Astrocyte (in vitro differentiated cells and primary cell): Measurements from ENCODE around the gene MAGEA2. TPM values are rescaled to one million over a fixed set of nuclear protein-coding genes. Genes with fewer than 3 reads are reported as not detected.
"Not testable (repeated sequence)": the region's sequence is repeated elsewhere in the genome, so short reads cannot be mapped to it uniquely, and the experiment has no call there.

ENCODE experiments used
- DNase-seq: peaks from one replicate; pipeline ENCODE4 v3.0.0-alpha.2; 2010; ENCODE audit warnings: low read depth
- FAIRE-seq: peaks from 2 replicates; lab custom pipeline; 2011; peaks lifted over from hg19 to GRCh38; lab: Jason Lieb, UNC
- H2AFZ ChIP-seq: 2 replicates; pipeline ENCODE4 v1.6.0; 2012; ENCODE audit warnings: low read depth, low read length, inconsistent platforms
- H3K27ac ChIP-seq: 2 replicates; pipeline ENCODE4 v1.5.1; 2011; ENCODE audit warnings: low read depth, low read length, inconsistent platforms
- H3K27me3 ChIP-seq: 2 replicates; pipeline ENCODE4 v1.6.0; 2011; ENCODE audit warnings: low read length, inconsistent platforms; ENCODE audit not compliant: insufficient read depth
- H3K36me3 ChIP-seq: 2 replicates; pipeline ENCODE4 v1.5.1; 2011; ENCODE audit warnings: low read length, inconsistent platforms; ENCODE audit not compliant: insufficient read depth
- H3K4me1 ChIP-seq: 2 replicates; pipeline ENCODE4 v1.5.1; 2011; ENCODE audit warnings: low read length, inconsistent platforms; ENCODE audit not compliant: insufficient read depth
- H3K4me2 ChIP-seq: 2 replicates; pipeline ENCODE4 v1.6.0; 2012; ENCODE audit warnings: low read length, inconsistent platforms
- H3K4me3 ChIP-seq: 2 replicates; pipeline ENCODE4 v1.5.1; 2011; ENCODE audit warnings: low read depth, mild to moderate bottlenecking, low read length, inconsistent platforms; ENCODE audit not compliant: insufficient read depth
- H3K79me2 ChIP-seq: 2 replicates; pipeline ENCODE4 v1.6.0; 2012; ENCODE audit warnings: mild to moderate bottlenecking, low read length, inconsistent platforms; ENCODE audit not compliant: insufficient read depth
- H3K9ac ChIP-seq: 2 replicates; pipeline ENCODE4 v1.6.0; 2012; ENCODE audit warnings: mild to moderate bottlenecking, low read length, inconsistent platforms
- H3K9me3 ChIP-seq: 2 replicates; pipeline ENCODE4 v1.5.1; 2012; ENCODE audit warnings: low read depth, mild to moderate bottlenecking, low read length, inconsistent platforms; ENCODE audit not compliant: insufficient read depth
- H4K20me1 ChIP-seq: 2 replicates; pipeline ENCODE4 v1.6.0; 2012; ENCODE audit warnings: low read length, inconsistent platforms; ENCODE audit not compliant: insufficient read depth
- H3K27ac Mint-ChIP-seq: one replicate; pipeline ENCODE4 v1.8.0; 2021; ENCODE audit warnings: mild to moderate bottlenecking, mixed read lengths; ENCODE audit not compliant: unreplicated experiment
- H3K27me3 Mint-ChIP-seq: one replicate; pipeline ENCODE4 v1.8.0; 2021; ENCODE audit warnings: low read depth, mixed read lengths; ENCODE audit not compliant: unreplicated experiment
- H3K36me3 Mint-ChIP-seq: one replicate; pipeline ENCODE4 v1.8.0; 2021; ENCODE audit warnings: low read depth, mixed read lengths; ENCODE audit not compliant: unreplicated experiment
- H3K4me1 Mint-ChIP-seq: one replicate; pipeline ENCODE4 v1.8.0; 2021; ENCODE audit warnings: low read depth, mixed read lengths; ENCODE audit not compliant: unreplicated experiment
- H3K4me3 Mint-ChIP-seq: one replicate; pipeline ENCODE4 v1.8.0; 2021; ENCODE audit warnings: mild to moderate bottlenecking, moderate library complexity, mixed read lengths; ENCODE audit not compliant: unreplicated experiment
- H3K9me3 Mint-ChIP-seq: one replicate; pipeline ENCODE4 v1.8.0; 2021; ENCODE audit warnings: mild to moderate bottlenecking, mixed read lengths; ENCODE audit not compliant: unreplicated experiment
- EZH2 ChIP-seq: IDR thresholded peaks from 2 replicates; pipeline ENCODE4 v1.6.1; 2012; ENCODE audit warnings: mild to moderate bottlenecking, low read length, inconsistent platforms; ENCODE audit not compliant: insufficient read depth
- total RNA-seq: library from RNA; stranded (reverse); gene quantifications from 2 replicates; pipeline ENCODE4 v1.2.1, GENCODE V29; 2021
- TF ChIP-seq, protein P1 (sequence below): IDR thresholded peaks from 2 replicates; pipeline ENCODE4 v1.5.1; 2011; ENCODE audit warnings: low read depth, mild to moderate bottlenecking, inconsistent platforms, low read length, moderate library complexity; ENCODE audit not compliant: insufficient read depth

MAGEA2 gene
- total RNA-seq, 1 donor from 2014 or later = 7.1 TPM

DNA sequence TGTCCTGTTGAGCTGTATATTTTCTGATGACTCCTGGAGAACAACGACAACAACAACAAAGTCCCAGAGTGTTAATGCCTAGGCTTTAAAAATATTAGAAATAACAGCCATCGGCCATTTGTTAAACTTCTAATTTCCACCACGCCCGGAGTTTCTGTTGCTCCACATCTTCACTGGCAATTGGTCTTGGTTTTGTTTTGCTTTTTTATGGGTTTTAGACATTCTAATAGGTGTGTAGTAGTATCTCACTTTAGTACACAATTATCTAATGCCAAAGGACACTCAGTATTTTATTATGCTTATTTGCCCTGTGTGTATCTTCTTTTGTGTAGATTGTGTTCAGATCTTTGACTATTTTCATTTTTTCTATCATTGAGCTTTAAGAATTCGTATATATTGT is 15.1 kb downstream of the MAGEA2 start:
- H3K27ac ChIP-seq = no peak overlapping the region
- FAIRE-seq (peak; percentile 52), DNase-seq (no peak)
- H3K4me2 ChIP-seq = no peak overlapping the region
- H3K4me1 ChIP-seq = no peaks in the 10 kb centered on the region
- Mint-ChIP-seq H3K9me3 (no peaks in the 10 kb centered on the region), H3K4me3 (no peak overlapping the region), H3K36me3 (no peaks in the 10 kb centered on the region), H3K4me1 (no peaks in the 10 kb centered on the region), H3K27me3 (no peaks in the 10 kb centered on the region), H3K27ac (no peak overlapping the region)
- no peaks in the 10 kb centered on the region for H3K27me3 ChIP-seq
- H3K79me2 ChIP-seq = no peaks in the 10 kb centered on the region
- no peaks in the 10 kb centered on the region for H3K36me3 ChIP-seq
- no peak overlapping the region for H2AFZ ChIP-seq
- H3K9ac ChIP-seq = no peak overlapping the region
- no peak overlapping the region for H3K4me3 ChIP-seq
- TF ChIP-seq, protein P1, sequence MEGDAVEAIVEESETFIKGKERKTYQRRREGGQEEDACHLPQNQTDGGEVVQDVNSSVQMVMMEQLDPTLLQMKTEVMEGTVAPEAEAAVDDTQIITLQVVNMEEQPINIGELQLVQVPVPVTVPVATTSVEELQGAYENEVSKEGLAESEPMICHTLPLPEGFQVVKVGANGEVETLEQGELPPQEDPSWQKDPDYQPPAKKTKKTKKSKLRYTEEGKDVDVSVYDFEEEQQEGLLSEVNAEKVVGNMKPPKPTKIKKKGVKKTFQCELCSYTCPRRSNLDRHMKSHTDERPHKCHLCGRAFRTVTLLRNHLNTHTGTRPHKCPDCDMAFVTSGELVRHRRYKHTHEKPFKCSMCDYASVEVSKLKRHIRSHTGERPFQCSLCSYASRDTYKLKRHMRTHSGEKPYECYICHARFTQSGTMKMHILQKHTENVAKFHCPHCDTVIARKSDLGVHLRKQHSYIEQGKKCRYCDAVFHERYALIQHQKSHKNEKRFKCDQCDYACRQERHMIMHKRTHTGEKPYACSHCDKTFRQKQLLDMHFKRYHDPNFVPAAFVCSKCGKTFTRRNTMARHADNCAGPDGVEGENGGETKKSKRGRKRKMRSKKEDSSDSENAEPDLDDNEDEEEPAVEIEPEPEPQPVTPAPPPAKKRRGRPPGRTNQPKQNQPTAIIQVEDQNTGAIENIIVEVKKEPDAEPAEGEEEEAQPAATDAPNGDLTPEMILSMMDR = no peak
- TF ChIP-seq EZH2 = no peak
- H3K9me3 ChIP-seq = no peaks in the 10 kb centered on the region
- no peaks in the 10 kb centered on the region for H4K20me1 ChIP-seq

DNA sequence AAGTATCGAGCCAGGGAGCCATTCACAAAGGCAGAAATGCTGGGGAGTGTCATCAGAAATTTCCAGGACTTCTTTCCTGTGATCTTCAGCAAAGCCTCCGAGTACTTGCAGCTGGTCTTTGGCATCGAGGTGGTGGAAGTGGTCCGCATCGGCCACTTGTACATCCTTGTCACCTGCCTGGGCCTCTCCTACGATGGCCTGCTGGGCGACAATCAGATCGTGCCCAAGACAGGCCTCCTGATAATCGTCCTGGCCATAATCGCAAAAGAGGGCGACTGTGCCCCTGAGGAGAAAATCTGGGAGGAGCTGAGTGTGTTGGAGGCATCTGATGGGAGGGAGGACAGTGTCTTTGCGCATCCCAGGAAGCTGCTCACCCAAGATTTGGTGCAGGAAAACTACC is 17.1 kb downstream of the MAGEA2 start:
- H3K9me3 ChIP-seq, H3K4me2 ChIP-seq, H3K9ac ChIP-seq, H3K27me3 Mint-ChIP-seq, H3K4me3 Mint-ChIP-seq, H3K4me1 Mint-ChIP-seq, H2AFZ ChIP-seq, H3K36me3 ChIP-seq, H3K27ac ChIP-seq, H3K79me2 ChIP-seq, H3K4me1 ChIP-seq, H3K9me3 Mint-ChIP-seq, H3K27me3 ChIP-seq, H3K36me3 Mint-ChIP-seq, H4K20me1 ChIP-seq, H3K4me3 ChIP-seq, H3K27ac Mint-ChIP-seq, FAIRE-seq, DNase-seq: not testable (repeated sequence)

DNA sequence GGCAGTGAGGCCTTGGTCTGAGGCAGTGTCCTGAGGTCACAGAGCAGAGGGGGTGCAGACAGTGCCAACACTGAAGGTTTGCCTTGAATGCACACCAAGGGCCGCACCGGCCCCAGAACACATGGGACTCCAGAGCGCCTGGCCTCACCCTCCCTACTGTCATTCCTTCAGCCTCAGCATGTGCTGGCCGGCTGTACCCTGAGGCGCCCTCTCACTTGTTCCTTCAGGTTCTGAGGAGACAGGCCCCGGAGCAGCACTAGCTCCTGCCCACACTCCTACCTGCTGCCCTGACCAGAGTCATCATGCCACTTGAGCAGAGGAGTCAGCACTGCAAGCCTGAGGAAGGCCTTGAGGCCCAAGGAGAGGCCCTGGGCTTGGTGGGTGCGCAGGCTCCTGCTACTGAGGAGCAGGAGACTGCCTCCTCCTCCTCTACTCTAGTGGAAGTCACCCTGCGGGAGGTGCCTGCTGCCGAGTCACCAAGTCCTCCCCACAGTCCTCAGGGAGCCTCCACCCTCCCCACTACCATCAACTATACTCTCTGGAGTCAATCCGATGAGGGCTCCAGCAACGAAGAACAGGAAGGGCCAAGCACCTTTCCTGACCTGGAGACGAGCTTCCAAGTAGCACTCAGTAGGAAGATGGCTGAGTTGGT is 17.7 kb downstream of the MAGEA2 start:
- Mint-ChIP-seq H3K36me3 (no peaks in the 10 kb centered on the region), H3K27me3 (no peaks in the 10 kb centered on the region), H3K4me1 (no peaks in the 10 kb centered on the region), H3K27ac (no peak overlapping the region), H3K9me3 (no peaks in the 10 kb centered on the region), H3K4me3 (no peak overlapping the region)
- Histone ChIP-seq H3K9ac (no peak overlapping the region), H2AFZ (no peak overlapping the region), H3K36me3 (no peaks in the 10 kb centered on the region), H3K79me2 (no peaks in the 10 kb centered on the region), H4K20me1 (no peaks in the 10 kb centered on the region), H3K27ac (no peak overlapping the region), H3K27me3 (no peaks in the 10 kb centered on the region), H3K4me1 (no peaks in the 10 kb centered on the region), H3K4me2 (no peak overlapping the region), H3K9me3 (no peaks in the 10 kb centered on the region), H3K4me3 (no peak overlapping the region)
- TF ChIP-seq, protein P1 = no peak
- no peak for TF ChIP-seq EZH2
- DNase-seq = no peak
- FAIRE-seq = no peak
